HG03196 (cell line): ENCODE results near the gene ING2.
"Not testable (repeated sequence)": the region's sequence is repeated elsewhere in the genome, so short reads cannot be mapped to it uniquely, and the experiment has no call there.

ENCODE experiments used
- ATAC-seq: cut with Tn5 transposase; IDR thresholded peaks from one replicate; pipeline ENCODE4 v1.9.1; 2021; ENCODE audit not compliant: unreplicated experiment

ING2 gene

GRCh38 chr4:183546376-183546775 lies 41.5 kb downstream of the ING2 start:
- ATAC-seq: no peak

GRCh38 chr4:183548306-183548705 lies 43.4 kb downstream of the ING2 start:
- ATAC-seq: no peak

DNA sequence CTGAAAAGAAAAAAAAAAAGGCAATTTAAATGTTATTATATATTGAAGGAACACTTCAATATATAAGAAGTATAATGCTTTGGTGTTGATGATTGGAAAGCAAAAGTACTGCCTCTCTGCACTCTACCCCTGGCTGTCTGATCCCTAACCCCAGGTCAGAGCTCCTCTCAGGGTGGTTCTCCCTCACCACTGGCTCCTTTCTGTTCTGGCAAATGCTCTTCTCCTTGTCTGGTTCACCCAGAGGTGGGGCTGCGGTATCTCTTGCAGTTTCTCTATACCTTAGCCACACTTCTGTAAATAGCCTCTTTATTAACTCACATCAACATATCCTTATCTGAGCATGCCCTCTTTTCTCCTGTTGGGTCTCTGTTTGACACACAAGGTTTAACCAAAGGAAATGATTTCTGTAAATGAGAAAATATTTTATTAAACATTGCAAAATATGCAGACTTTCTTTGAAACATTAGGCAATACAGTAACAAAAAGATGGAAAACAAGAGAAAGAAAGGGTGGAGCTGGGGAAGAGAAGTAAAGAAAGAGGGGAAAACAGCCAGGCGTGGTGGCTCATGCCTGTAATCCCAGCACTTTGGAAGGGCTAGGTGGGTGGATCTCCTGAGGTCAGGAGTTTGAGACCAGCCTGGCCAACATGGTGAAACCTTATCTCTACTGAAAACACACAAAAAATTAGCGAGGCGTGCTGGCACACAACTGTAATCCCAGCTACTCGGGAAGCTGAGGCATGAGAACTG lies 45.7 kb downstream of the ING2 start:
- ATAC-seq: no peak

DNA sequence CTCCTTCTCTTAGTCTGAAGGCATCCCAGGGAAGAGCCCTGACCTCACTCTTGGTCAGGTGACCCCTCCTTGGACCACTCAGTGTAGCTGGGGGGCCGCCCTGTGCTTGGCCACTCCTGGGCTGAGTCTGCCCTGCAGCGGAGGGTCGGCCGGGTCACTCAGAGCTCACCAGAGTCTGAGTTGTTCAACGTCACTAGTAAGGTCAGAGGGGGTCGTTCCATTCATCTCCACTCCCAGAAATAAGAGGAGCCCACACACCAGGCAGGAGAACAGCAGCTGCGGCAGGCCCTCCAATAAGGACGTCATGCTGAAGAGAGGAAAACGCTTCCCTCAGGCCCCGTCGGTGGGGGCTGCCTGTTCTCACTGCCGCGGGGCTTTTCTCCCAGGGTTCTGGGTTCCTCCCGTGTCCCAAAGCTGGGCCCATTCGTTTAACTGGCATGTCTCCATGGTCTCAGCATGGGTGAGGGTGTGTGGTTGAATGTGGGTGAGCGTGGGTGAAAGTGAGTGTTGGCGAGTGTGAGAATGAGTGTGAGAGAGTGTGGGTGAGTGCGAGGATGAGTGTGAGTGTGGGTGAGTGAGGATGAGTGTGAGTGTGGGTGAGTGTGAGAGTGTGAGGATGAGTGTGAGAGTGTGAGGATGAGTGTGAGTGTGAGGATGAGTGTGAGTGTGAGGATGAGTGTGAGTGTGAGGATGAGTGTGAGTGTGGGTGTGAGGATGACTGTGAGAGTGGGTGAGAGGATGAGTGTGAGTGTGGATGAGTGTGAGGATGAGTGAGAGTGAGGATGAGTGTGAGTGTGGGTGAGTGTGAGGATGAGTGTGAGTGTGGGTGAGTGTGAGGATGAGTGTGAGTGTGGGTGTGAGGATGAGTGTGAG lies 47.7 kb downstream of the ING2 start:
- ATAC-seq: no peak

- ATAC-seq: not testable (repeated sequence)
Measured at GRCh38 chr4:183553147-183553478, 48.3 kb downstream of the ING2 start.

DNA sequence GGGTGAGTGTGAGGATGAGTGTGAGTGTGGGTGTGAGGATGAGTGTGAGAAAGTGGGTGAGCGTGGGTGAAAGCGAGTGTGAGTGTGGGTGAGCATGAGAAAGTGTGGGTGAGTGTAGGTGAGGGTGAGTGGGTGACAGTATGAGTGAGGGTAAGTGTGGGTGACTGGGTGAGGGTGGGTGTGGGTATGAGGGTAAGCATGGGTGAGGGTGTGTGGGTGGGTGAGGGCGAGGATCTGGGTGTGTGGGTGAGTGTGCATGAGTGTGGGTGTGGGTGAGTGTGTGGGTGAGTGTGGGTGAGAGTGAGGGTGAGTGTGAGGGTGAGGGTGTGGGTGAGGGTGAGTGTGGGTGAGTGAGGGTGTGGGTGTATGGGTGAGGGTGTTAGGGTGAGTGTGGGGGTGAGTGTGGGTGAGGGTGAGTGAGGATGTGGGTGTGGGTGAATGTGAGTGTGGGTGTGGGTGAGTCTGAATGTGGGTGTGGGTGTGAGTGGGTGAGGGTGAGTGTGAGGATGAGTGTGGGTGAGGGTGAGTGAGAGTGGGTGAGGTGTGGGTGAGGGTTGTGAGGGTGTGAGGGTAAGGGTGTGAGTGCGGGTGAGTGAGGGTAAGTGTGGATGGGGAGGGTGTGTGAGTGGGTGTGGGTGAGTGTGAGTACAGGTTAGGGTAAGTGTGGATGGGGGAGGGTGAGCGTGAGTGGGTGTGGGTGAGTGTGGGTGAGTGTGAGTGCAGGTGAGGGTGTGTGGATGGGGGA lies 48.9 kb downstream of the ING2 start:
- no peak for ATAC-seq

DNA sequence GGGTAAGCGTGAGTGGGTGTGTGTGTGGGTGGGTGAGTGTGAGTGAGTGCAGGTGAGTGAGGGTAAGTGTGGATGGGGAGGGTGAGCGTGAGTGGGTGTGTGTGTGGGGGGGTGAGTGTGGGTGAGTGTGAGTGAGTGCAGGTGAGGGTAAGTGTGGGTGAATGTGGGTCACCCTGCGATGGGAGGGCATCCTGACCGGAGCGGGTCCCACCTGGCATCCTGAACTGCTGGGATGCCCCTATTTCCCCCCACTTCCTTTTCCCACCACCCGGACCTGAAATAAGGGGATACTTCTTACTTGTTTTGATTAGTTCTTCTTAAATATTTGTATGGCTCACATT lies 49.5 kb downstream of the ING2 start:
- ATAC-seq: no peak

DNA sequence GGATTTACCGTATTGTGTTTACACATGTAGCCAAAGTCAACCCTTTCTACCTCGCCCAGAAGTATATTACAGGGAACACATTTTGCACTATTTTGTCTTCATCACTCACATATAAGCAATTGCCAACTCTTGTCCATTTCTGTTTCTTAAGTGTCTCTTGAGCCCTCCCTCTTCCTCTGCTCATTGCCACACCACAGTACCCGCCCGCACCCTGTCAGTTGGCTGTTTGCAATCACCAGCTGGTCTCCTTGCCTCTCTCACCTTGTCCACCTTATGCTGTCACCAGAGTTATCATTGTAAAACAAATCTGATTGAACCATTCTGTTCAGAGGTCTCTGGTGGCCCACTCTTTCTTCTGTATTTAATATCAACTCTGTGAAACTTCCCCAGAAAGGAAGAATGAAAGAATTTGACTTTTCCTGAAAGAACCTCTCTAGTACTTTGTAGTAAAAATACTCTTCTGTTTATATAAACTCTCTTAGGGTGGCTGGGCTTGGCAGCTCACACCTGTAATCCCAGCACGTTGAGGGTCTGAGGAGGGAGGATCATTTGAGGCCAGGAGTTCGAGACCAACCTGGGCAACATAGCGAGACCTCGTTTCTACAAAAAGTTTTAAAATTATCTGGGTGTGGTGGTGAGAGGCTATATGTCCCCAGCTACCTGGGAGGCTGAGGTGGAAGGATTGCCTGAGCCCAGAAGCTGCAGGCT lies 50.2 kb downstream of the ING2 start:
- ATAC-seq: no peak

- no peak for ATAC-seq
Measured at GRCh38 chr4:183556947-183557346, 52.1 kb downstream of the ING2 start.

- no peak for ATAC-seq
Measured at GRCh38 chr4:183557611-183558010, 52.8 kb downstream of the ING2 start.

DNA sequence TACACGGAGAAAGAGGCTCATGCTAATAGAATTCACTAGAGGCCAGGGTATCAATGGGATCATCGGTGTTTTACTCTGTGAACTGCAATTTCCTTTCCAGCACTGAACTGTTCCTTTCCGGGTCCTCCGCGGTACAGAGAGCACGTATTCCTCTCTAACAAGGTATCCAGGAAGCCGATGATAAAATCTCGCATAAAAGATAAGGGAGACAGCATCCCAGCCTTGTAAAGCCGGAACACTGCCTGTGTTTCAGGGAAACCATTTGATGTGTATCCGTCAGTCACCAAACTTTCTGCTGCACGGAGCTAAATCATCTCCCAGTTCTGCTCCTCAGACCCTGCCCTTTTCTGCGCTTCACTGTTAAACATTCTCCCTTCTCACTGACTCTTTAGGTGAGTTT lies 54.0 kb downstream of the ING2 start:
- no peak for ATAC-seq

DNA sequence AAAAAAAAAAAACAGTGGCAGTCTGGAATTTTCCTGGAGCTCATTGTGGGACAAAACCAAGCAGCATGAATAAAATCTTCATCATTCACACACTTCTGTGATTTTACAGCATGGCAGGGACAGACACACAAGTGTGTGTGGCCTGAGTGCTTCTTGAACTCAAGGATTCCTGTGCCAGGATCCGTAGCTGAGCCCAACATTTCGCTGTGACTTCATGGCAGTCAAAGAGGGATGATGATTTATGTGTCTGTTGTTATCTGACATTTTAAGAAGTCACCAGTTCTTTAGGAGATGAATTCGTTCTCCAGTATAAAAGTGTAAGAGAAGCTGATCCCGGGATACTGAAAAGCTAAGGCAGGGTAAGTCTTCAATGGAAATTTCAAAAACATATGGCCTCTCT lies 57.0 kb downstream of the ING2 start:
- ATAC-seq: no peak
